Measurements from ENCODE around the gene PROKR2.

The PROKR2 gene

GRCh38 chr20:5327356-5327755 lies 10.6 kb upstream of the PROKR2 start:
- H3K4me2 ChIP-seq (ENCODE audit: insufficient read depth, low read length): no peak overlapping the region
- H3K4me1 ChIP-seq (ENCODE audit: insufficient read depth, low read length): no peaks in the 10 kb centered on the region
- DNase-seq (no peak), ATAC-seq (ENCODE audit: insufficient read depth, low read depth) (no peak)
- no peaks in the 10 kb centered on the region for H4K20me1 ChIP-seq (ENCODE audit: insufficient read depth, low read length)
- H3K79me2 ChIP-seq (ENCODE audit: insufficient read depth, low read length): no peaks in the 10 kb centered on the region
- no peaks in the 10 kb centered on the region for H3K9me3 ChIP-seq (ENCODE audit: insufficient read depth, low read length, severe bottlenecking)
- H3K27ac ChIP-seq (ENCODE audit: low read length): no peak overlapping the region
- no peak overlapping the region for H3K9ac ChIP-seq (ENCODE audit: low read depth, low read length)
- TF ChIP-seq, protein P1, sequence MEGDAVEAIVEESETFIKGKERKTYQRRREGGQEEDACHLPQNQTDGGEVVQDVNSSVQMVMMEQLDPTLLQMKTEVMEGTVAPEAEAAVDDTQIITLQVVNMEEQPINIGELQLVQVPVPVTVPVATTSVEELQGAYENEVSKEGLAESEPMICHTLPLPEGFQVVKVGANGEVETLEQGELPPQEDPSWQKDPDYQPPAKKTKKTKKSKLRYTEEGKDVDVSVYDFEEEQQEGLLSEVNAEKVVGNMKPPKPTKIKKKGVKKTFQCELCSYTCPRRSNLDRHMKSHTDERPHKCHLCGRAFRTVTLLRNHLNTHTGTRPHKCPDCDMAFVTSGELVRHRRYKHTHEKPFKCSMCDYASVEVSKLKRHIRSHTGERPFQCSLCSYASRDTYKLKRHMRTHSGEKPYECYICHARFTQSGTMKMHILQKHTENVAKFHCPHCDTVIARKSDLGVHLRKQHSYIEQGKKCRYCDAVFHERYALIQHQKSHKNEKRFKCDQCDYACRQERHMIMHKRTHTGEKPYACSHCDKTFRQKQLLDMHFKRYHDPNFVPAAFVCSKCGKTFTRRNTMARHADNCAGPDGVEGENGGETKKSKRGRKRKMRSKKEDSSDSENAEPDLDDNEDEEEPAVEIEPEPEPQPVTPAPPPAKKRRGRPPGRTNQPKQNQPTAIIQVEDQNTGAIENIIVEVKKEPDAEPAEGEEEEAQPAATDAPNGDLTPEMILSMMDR (IDR thresholded peaks at IDR 0.05; ENCODE audit: borderline replicate concordance, extremely low read depth, low read length, poor library complexity, severe bottlenecking): no peak
- no peak for TF ChIP-seq EZH2 (IDR thresholded peaks at IDR 0.05; ENCODE audit: borderline replicate concordance, low read depth, low read length, severe bottlenecking)
- H2AFZ ChIP-seq (ENCODE audit: low read depth, low read length): no peak overlapping the region
- H3K36me3 ChIP-seq (ENCODE audit: insufficient read depth, low read length): no peaks in the 10 kb centered on the region
- peaks cover 30% of the 10 kb centered on the region for H3K27me3 ChIP-seq (ENCODE audit: insufficient read depth, low read length, poor library complexity)
- H3K4me3 ChIP-seq (ENCODE audit: low read depth in 1 of 2, low read length in 2 of 2): no peak overlapping the region

GRCh38 chr20:5315807-5316187 lies 957 bp downstream of the PROKR2 start:
- H3K27ac ChIP-seq (ENCODE audit: low read length): no peak overlapping the region
- H2AFZ ChIP-seq (ENCODE audit: low read depth, low read length): no peak overlapping the region
- DNase-seq: no peak
- no peaks in the 10 kb centered on the region for H3K27me3 ChIP-seq (ENCODE audit: insufficient read depth, low read length, poor library complexity)
- no peaks in the 10 kb centered on the region for H3K9me3 ChIP-seq (ENCODE audit: insufficient read depth, low read length, severe bottlenecking)
- H3K36me3 ChIP-seq (ENCODE audit: insufficient read depth, low read length): no peaks in the 10 kb centered on the region
- TF ChIP-seq, protein P1 (IDR thresholded peaks at IDR 0.05; ENCODE audit: borderline replicate concordance, extremely low read depth, low read length, poor library complexity, severe bottlenecking): no peak
- TF ChIP-seq EZH2 (IDR thresholded peaks at IDR 0.05; ENCODE audit: borderline replicate concordance, low read depth, low read length, severe bottlenecking): no peak
- H3K9ac ChIP-seq (ENCODE audit: low read depth, low read length): no peak overlapping the region
- H3K79me2 ChIP-seq (ENCODE audit: insufficient read depth, low read length): no peaks in the 10 kb centered on the region
- no peak overlapping the region for H3K4me2 ChIP-seq (ENCODE audit: insufficient read depth, low read length)
- H3K4me3 ChIP-seq (ENCODE audit: low read depth in 1 of 2, low read length in 2 of 2): no peak overlapping the region
- no peak for ATAC-seq (ENCODE audit: insufficient read depth, low read depth)
- H4K20me1 ChIP-seq (ENCODE audit: insufficient read depth, low read length): no peaks in the 10 kb centered on the region
- no peaks in the 10 kb centered on the region for H3K4me1 ChIP-seq (ENCODE audit: insufficient read depth, low read length)

- no peaks in the 10 kb centered on the region for H3K27me3 ChIP-seq (ENCODE audit: insufficient read depth, low read length, poor library complexity)
- no peaks in the 10 kb centered on the region for H3K4me1 ChIP-seq (ENCODE audit: insufficient read depth, low read length)
- no peak for ATAC-seq (ENCODE audit: insufficient read depth, low read depth)
Measured at GRCh38 chr20:5313916-5314315, 2.8 kb downstream of the PROKR2 start.

More at GRCh38 chr20:5313916-5314315, 2.8 kb downstream of the PROKR2 start:
- Histone ChIP-seq H2AFZ (ENCODE audit: low read depth, low read length) (no peak overlapping the region), H3K36me3 (ENCODE audit: insufficient read depth, low read length) (no peaks in the 10 kb centered on the region), H3K4me3 (ENCODE audit: low read depth in 1 of 2, low read length in 2 of 2) (no peak overlapping the region), H3K79me2 (ENCODE audit: insufficient read depth, low read length) (no peaks in the 10 kb centered on the region), H3K9ac (ENCODE audit: low read depth, low read length) (no peak overlapping the region), H4K20me1 (ENCODE audit: insufficient read depth, low read length) (no peaks in the 10 kb centered on the region), H3K9me3 (ENCODE audit: insufficient read depth, low read length, severe bottlenecking) (peaks cover 5% of the 10 kb centered on the region), H3K4me2 (ENCODE audit: insufficient read depth, low read length) (no peak overlapping the region), H3K27ac (ENCODE audit: low read length) (no peak overlapping the region)
- TF ChIP-seq EZH2 (IDR thresholded peaks at IDR 0.05; ENCODE audit: borderline replicate concordance, low read depth, low read length, severe bottlenecking): no peak
- TF ChIP-seq, protein P1 (IDR thresholded peaks at IDR 0.05; ENCODE audit: borderline replicate concordance, extremely low read depth, low read length, poor library complexity, severe bottlenecking): no peak
- no peak for DNase-seq
